HepG2 (cell line): Measurements from ENCODE around the gene EGFL8. TPM values are rescaled to one million over a fixed set of nuclear protein-coding genes. Genes with fewer than 3 reads are reported as not detected.

ENCODE experiments used
- AKNA ChIP-seq: sonication (generic); formaldehyde crosslinking; IDR thresholded peaks from 2 replicates; pipeline ENCODE4 v1.4.0; 2020; ENCODE audit warnings: missing genetic modification reagents, borderline replicate concordance
- GATAD1 ChIP-seq: IDR thresholded peaks from 2 replicates; pipeline ENCODE4 v1.6.1; 2016; ENCODE audit warnings: missing genetic modification reagents, missing compliant biosample characterization
- LBX2 ChIP-seq: sonication (generic); formaldehyde crosslinking; IDR thresholded peaks from 2 replicates; pipeline ENCODE4 v1.5.0; 2020; ENCODE audit warnings: missing genetic modification reagents, mild to moderate bottlenecking, borderline replicate concordance
- MXD1 ChIP-seq: sonication (generic); formaldehyde crosslinking; IDR thresholded peaks from 2 replicates; pipeline ENCODE4 v1.4.0; 2020; ENCODE audit warnings: mild to moderate bottlenecking, missing genetic modification reagents
- NFATC3 ChIP-seq: sonication (generic); formaldehyde crosslinking; IDR thresholded peaks from 2 replicates; pipeline ENCODE4 v1.5.1; 2020; ENCODE audit warnings: mild to moderate bottlenecking, missing genetic modification reagents
- PRDM10 ChIP-seq: sonication (generic); formaldehyde crosslinking; IDR thresholded peaks from 2 replicates; pipeline ENCODE4 v1.4.0; 2020; ENCODE audit warnings: low read depth, missing genetic modification reagents
- STAT5B ChIP-seq: sonication (generic); formaldehyde crosslinking; IDR thresholded peaks from 2 replicates; pipeline ENCODE4 v1.4.0; 2020; ENCODE audit warnings: missing genetic modification reagents
- ZBTB39 ChIP-seq: sonication (generic); formaldehyde crosslinking; IDR thresholded peaks from 2 replicates; pipeline ENCODE4 v1.5.0; 2020; ENCODE audit warnings: missing genetic modification reagents
- ZBTB49 ChIP-seq: sonication (generic); formaldehyde crosslinking; IDR thresholded peaks from 2 replicates; pipeline ENCODE4 v1.4.0; 2020; ENCODE audit warnings: missing genetic modification reagents, borderline replicate concordance
- ZNF44 ChIP-seq: sonication (generic); formaldehyde crosslinking; IDR thresholded peaks from 2 replicates; pipeline ENCODE4 v1.5.1; 2020; ENCODE audit warnings: mild to moderate bottlenecking, missing genetic modification reagents
- ZNF652 ChIP-seq: IDR thresholded peaks from 2 replicates; pipeline ENCODE4 v1.6.1; 2016; ENCODE audit warnings: low read depth, borderline replicate concordance
- ZNF709 ChIP-seq: sonication (generic); formaldehyde crosslinking; IDR thresholded peaks from 2 replicates; pipeline ENCODE4 v1.5.0; 2020; ENCODE audit warnings: mild to moderate bottlenecking, missing genetic modification reagents
- ZNF883 ChIP-seq: sonication (generic); formaldehyde crosslinking; IDR thresholded peaks from 2 replicates; pipeline ENCODE4 v1.5.1; 2020; ENCODE audit warnings: mild to moderate bottlenecking, missing genetic modification reagents; ENCODE audit errors: not compliant biosample characterization
- polyA plus RNA-seq, 8 experiments: library from polyadenylated mRNA; depleted of rRNA in 3 of 8; stranded (reverse) in 7 of 8; unstranded in 1 of 8; fragments of >200 nt; fragmentation: Illumina TruSeq in 4 of 8; extraction: Trizol in 4 of 8; gene quantifications; 2 replicates each; pipeline versions ENCODE4 v1.2.1 to v1.2.3, GENCODE V29; 2011 to 2016; ENCODE audit warnings: low read depth in 4 of 8, missing spikeins in 1 of 8, mixed read lengths in 1 of 8; ENCODE audit not compliant: insufficient read depth in 1 of 8
- total RNA-seq, 5 experiments: library from RNA; depleted of rRNA; stranded (reverse); fragments of >200 nt; fragmentation: Illumina TruSeq; extraction: Trizol; gene quantifications; 2 replicates each; pipeline ENCODE4 v1.2.3, GENCODE V29; 2016; ENCODE audit warnings: low read depth in 1 of 5

The EGFL8 gene
- total and polyA plus RNA-seq, 2 of the 13 experiments (the other 11 are each of a cell fraction or from before 2014, with no cell fraction given) = 10.0 to 11.5 TPM

- TF ChIP-seq AKNA (CRISPR knock-in tag) (no peak), PRDM10 (CRISPR knock-in tag) (peak; percentile 41; the same call in 1 of the 2 replicates), ZBTB39 (no peak), LBX2 (CRISPR knock-in tag) (no peak), ZNF652 (CRISPR knock-in tag) (no peak), GATAD1 (CRISPR knock-in tag) (peak; percentile 67), ZBTB49 (no peak), ZNF709 (CRISPR knock-in tag) (no peak), ZNF883 (CRISPR knock-in tag) (peak; percentile 72), ZNF44 (CRISPR knock-in tag) (no peak), MXD1 (CRISPR knock-in tag) (peak; percentile 41; the same call in 1 of the 2 replicates), STAT5B (CRISPR knock-in tag) (no peak), NFATC3 (0 out of 2 replicates have a peak, but pooled peaks have one; percentile 35)
These were observed 11.5 kb downstream of the EGFL8 start, which contains the start of gene AGPAT1 (continued) for GRCh38 chr6:32175711-32176475.
